SH-SY5Y (cell line): ENCODE results near the gene DPP10.

Source experiments
- GATA2 ChIP-seq: IDR thresholded peaks from 2 replicates; pipeline ENCODE4 v1.6.1; 2011; ENCODE audit warnings: mild to moderate bottlenecking, low read depth, low read length
- GATA3 ChIP-seq: IDR thresholded peaks from 2 replicates; pipeline ENCODE4 v1.6.1; 2011; ENCODE audit warnings: low read depth, mild to moderate bottlenecking, low read length, moderate library complexity

Gene DPP10

DNA sequence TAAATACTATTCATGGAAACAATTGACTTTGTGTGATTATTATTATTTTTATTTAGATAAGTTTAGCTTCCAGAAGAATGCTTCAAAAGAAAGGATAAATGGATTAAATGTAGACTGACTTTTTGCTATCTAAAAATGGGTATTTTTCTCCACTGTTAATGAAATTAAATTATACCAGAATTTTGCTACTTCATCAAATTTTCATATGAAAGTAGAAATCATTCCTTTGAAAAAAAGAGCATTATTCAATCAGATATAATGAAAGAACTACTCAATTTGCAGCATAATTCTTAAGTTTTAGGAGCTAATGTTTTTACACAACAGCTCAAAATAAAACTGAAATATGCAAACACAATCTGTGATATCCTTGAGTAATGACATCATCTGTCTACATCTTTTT, 1424.6 kb downstream of the DPP10 start:
- TF ChIP-seq GATA2, result no peak
- TF ChIP-seq GATA3, result no peak

- TF ChIP-seq GATA2 (no peak), GATA3 (no peak)
These were observed 1432.0 kb downstream of the DPP10 start for GRCh38 chr2:115874427-115874826.

- no peak for TF ChIP-seq GATA2
- TF ChIP-seq GATA3, result no peak
These were observed 1438.1 kb downstream of the DPP10 start for GRCh38 chr2:115880558-115880957.

DNA sequence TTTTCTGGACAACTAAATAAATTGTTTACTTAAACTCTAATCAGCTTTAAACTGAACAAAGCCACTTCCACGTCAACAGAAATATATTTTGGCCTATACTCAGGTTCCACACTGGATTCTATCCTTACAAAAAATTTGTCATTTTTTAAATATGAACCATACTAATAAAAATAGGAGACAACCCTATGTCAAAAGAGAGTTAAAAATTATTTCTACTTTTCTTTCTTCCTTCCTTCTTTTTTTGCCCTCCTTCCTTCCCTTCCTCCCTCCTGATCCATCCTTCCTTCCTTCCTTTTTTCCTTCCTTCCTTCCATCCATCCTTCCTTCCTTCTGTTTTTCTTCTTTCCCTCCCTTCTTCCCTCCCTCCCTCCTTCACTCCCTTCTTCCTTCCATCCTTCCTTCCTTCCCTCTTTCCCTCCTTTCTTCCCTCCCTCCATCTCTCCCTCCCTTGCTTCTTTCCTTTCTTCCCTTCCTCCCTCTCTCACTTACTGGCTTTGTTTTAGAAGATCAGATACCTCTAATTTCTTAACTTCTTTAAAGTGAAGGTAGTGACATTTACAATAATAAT, 1444.9 kb downstream of the DPP10 start:
- TF ChIP-seq GATA3 (no peak), GATA2 (no peak)
